Right kidney (tissue), 1 donor: ENCODE results near the gene SPPL2B.

Source experiments
- DNase-seq: peaks from one replicate; pipeline ENCODE4 v3.0.0-alpha.2; 2016

SPPL2B gene

GRCh38 chr19:2296141-2296540, 32.3 kb upstream of the SPPL2B start:
- DNase-seq, result peak; percentile 3

GRCh38 chr19:2300533-2300932, 28.0 kb upstream of the SPPL2B start:
- no peak for DNase-seq

- peak; percentile 76 for DNase-seq
Measured at GRCh38 chr19:2302319-2303210, 25.9 kb upstream of the SPPL2B start.

GRCh38 chr19:2303211-2303798, 25.2 kb upstream of the SPPL2B start:
- DNase-seq, result no peak

- DNase-seq, result no peak
Measured at GRCh38 chr19:2305452-2306280, 22.8 kb upstream of the SPPL2B start.

GRCh38 chr19:2306281-2306806, 22.1 kb upstream of the SPPL2B start:
- no peak for DNase-seq

GRCh38 chr19:2306971-2307370, 21.5 kb upstream of the SPPL2B start:
- DNase-seq, result no peak

- no peak for DNase-seq
Measured at GRCh38 chr19:2307518-2308012, 20.9 kb upstream of the SPPL2B start.

GRCh38 chr19:2308114-2308556, 20.3 kb upstream of the SPPL2B start, which contains the start of gene LINGO3:
Gene LINGO3 (minus strand): TSS chr19:2308154. CDS start chr19:2291776, 16,378 bp downstream.
- DNase-seq, result no peak

GRCh38 chr19:2309734-2310362, 18.6 kb upstream of the SPPL2B start:
- DNase-seq, result no peak

- DNase-seq, result no peak
Measured at GRCh38 chr19:2311093-2311492, 17.4 kb upstream of the SPPL2B start.

GRCh38 chr19:2312820-2313501, 15.5 kb upstream of the SPPL2B start:
- no peak for DNase-seq

GRCh38 chr19:2315121-2315817, 13.2 kb upstream of the SPPL2B start:
- DNase-seq, result no peak

GRCh38 chr19:2315818-2316353, 12.6 kb upstream of the SPPL2B start:
- DNase-seq, result peak; percentile 68

GRCh38 chr19:2317300-2317699, 11.2 kb upstream of the SPPL2B start:
- DNase-seq, result no peak

GRCh38 chr19:2317756-2318155, 10.7 kb upstream of the SPPL2B start:
- DNase-seq, result no peak

- no peak for DNase-seq
Measured at GRCh38 chr19:2318923-2319322, 9.6 kb upstream of the SPPL2B start.

- DNase-seq, result no peak
Measured at GRCh38 chr19:2319551-2319950, 8.9 kb upstream of the SPPL2B start.

GRCh38 chr19:2320049-2320448, 8.4 kb upstream of the SPPL2B start:
- DNase-seq, result no peak

GRCh38 chr19:2320939-2321338, 7.5 kb upstream of the SPPL2B start:
- no peak for DNase-seq
